GM12874 (cell line): ENCODE results near the gene FGD5.

Source experiments
- CTCF ChIP-seq: IDR thresholded peaks from 2 replicates; pipeline ENCODE4 v1.5.1; 2011; ENCODE audit warnings: low read depth, mild to moderate bottlenecking, control low read depth, low read length, moderate library complexity; ENCODE audit not compliant: insufficient read depth

Gene FGD5

DNA sequence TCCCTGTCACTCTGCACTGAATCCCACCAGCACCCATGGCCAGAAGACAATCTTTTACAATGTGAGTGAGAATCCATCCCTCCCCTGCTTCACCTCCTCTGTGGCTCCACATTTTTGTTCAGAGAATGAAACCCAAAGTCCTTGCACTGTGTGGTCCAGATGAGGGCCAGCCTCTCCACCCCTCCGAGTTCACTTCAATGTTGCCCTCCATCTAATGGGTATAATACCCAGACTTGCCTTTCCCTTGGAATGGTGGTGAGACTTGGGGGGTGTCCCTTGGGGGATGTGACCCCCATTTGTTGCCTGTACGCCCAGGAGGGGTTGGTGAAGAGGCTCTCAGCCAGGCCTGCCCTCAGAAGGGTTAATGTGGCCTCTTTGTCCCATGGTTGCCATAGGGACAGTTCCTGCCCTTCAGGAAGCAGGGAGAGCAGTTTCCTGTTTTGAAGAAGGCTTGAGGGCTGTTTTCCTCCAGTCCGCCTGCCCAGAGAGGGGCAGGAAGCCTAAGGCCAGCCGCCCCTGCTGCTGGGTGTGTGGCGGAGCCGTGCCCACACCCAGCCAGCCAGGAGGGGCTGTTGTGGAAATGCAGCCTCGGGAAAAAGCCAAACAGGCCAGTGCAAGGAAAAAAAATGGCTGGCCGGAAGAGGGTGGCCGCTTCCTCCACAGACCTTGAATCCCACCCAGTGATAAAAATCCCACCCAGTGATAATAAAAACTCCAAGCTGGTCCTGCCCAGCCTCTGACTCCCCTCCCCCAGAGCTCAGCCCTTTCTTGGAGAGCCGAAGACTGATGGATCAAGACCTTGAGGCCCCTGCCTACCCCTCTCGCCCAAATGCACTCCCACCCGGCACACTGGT is 14.6 kb upstream of the FGD5 start:
- no peak for TF ChIP-seq CTCF

- no peak for TF ChIP-seq CTCF
Measured at GRCh38 chr3:14804835-14805780, 13.7 kb upstream of the FGD5 start.

- no peak for TF ChIP-seq CTCF
Measured at GRCh38 chr3:14805961-14806537, 12.7 kb upstream of the FGD5 start.

DNA sequence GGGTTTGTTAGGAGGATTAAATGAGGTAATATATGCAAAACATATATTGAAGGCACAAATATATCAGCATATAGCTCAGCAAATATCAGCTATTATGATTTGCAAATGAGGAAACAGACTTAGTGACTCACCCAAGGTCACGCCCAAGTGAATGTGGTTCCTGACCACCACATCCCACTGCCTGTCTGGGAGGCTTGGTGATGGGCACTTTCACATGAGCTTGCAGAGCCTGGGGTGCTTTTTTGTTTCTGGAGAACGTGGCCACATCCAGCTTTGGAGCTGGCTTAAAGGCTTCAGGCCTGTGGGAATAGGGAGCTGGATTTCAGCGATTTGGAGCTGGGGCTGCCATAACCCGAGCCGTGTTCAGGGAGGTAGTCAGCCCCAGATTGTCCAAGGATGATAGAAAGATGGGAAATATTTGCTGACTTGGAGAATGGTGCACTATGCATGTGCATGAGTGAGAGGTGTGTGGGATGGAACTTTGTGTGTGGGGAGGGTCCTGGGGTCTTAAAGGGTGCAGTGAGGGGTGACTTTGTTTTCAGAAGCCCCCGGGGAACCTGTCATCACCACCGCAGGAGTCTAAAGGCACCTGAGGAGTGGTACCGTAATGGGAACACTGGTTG is 12.0 kb upstream of the FGD5 start:
- TF ChIP-seq CTCF, result no peak

- TF ChIP-seq CTCF, result no peak
Measured at GRCh38 chr3:14808025-14808424, 10.7 kb upstream of the FGD5 start.

DNA sequence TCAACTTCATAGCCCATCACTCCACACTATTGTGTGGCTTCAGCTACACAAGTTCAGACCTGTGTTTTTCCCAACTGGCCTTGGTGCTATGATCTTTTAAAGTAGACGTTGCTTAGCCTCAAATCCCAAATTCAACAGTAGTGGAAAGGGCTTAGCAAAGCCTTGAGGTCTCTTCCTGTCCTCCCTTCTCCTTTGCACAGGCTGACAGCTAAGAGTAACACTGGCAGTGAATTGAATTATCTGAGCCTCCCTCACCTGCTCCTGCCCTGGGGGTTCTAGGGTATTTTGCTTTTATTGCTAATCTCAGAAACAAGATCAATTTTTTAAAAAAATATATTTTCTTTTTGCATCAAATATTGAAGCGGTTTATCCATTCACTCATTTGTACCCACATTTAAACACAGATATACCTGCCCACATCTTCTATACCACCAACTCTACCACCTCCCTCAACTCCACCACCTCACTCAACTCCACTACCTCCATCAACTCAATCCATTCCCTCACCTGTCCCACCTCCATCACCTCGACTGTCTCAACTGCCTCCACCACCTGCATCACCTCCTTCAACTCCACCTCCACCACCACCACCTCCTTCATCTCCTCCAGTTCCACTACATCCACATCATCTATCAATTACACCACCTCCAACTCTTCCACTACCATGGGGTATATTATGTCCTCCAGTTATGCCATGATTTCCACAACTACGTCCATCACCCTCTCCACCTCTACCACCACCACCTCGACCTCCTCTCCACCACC is 10.1 kb upstream of the FGD5 start:
- no peak for TF ChIP-seq CTCF
